ENCODE measurements around the gene PRELP.

DNA sequence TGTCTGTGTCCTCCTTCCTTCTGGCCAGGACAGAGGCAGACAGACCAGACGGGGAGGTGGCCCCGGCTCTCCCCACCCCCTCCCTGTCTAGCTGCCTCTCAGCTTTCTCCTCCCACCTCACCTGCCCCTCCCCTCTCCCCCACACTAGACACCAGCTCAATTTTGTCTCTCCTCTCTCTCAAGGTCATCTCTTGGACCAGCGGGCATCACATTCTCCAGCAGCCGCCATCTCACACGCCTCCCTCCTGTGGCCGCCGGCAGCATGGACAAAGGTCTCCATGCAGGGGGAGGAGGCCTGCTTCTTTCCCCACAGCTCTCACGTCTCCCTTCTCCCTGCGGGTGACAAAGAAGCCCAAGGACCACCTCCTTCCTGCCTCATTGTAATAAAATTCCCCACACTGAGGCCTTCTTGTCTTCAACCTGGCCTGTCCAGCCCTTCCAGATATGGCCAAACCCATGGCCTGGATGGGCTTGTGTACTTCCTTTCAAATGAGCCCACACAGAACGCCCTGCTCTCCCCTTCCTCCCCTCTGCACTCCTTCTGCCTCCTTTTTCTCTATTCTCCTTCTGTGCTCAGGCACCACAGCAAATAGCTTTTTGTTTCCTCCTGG, 33.0 kb downstream of the PRELP start:
- TF ChIP-seq, protein P1, sequence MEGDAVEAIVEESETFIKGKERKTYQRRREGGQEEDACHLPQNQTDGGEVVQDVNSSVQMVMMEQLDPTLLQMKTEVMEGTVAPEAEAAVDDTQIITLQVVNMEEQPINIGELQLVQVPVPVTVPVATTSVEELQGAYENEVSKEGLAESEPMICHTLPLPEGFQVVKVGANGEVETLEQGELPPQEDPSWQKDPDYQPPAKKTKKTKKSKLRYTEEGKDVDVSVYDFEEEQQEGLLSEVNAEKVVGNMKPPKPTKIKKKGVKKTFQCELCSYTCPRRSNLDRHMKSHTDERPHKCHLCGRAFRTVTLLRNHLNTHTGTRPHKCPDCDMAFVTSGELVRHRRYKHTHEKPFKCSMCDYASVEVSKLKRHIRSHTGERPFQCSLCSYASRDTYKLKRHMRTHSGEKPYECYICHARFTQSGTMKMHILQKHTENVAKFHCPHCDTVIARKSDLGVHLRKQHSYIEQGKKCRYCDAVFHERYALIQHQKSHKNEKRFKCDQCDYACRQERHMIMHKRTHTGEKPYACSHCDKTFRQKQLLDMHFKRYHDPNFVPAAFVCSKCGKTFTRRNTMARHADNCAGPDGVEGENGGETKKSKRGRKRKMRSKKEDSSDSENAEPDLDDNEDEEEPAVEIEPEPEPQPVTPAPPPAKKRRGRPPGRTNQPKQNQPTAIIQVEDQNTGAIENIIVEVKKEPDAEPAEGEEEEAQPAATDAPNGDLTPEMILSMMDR (IDR thresholded peaks at IDR 0.05) = no peak
- TF ChIP-seq POLR2A (IDR thresholded peaks at IDR 0.05) = no peak
